ENCODE data around the gene TMCO5A.

TMCO5A gene

DNA sequence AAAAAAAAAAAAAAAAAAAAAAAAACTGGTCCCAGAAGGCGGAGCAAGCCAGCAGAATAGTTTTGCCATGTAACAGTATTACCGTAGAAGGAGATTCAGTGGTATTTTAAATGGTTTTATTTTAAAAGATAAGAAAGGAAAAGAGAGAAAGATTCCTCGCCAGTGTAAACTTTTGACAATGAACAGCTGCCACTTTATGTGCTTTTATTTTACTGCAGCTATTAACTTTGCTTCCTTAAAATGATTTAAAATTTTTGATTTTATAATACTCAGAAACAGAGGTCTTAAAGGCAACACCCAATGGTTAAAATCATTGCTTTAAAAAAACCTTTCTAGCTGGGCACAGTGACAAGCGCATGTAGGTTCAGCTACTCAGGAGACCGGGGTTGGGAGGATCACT is 46.8 kb downstream of the TMCO5A start:
- Histone ChIP-seq H3K4me3 (ENCODE audit: low read length, poor library complexity, severe bottlenecking) (no peak overlapping the region), H3K9ac (ENCODE audit: low read depth, low read length, poor library complexity, severe bottlenecking) (no peak overlapping the region), H3K9me2 (replicated peaks; ENCODE audit: low read depth, low read length) (no peaks in the 10 kb centered on the region), H4K20me1 (ENCODE audit: insufficient read depth, low read length, poor library complexity, severe bottlenecking) (no peaks in the 10 kb centered on the region), H3K36me3 (ENCODE audit: insufficient read depth, low read length) (no peaks in the 10 kb centered on the region), H2AFZ (ENCODE audit: low read length) (no peak overlapping the region), H3K4me1 (ENCODE audit: insufficient read depth, low read length, poor library complexity, severe bottlenecking) (no peaks in the 10 kb centered on the region), H3K4me2 (ENCODE audit: low read depth, low read length, poor library complexity, severe bottlenecking) (no peak overlapping the region), H3K79me2 (ENCODE audit: insufficient read depth, low read length) (no peaks in the 10 kb centered on the region), H3K27me3 (ENCODE audit: insufficient read depth, low read length, poor library complexity, severe bottlenecking) (no peaks in the 10 kb centered on the region), H3K9me3 (ENCODE audit: insufficient read depth, low read depth, low read length) (no peaks in the 10 kb centered on the region), H3F3A (ENCODE audit: low read depth) (no peaks in the 10 kb centered on the region)
- TF ChIP-seq, protein P1, sequence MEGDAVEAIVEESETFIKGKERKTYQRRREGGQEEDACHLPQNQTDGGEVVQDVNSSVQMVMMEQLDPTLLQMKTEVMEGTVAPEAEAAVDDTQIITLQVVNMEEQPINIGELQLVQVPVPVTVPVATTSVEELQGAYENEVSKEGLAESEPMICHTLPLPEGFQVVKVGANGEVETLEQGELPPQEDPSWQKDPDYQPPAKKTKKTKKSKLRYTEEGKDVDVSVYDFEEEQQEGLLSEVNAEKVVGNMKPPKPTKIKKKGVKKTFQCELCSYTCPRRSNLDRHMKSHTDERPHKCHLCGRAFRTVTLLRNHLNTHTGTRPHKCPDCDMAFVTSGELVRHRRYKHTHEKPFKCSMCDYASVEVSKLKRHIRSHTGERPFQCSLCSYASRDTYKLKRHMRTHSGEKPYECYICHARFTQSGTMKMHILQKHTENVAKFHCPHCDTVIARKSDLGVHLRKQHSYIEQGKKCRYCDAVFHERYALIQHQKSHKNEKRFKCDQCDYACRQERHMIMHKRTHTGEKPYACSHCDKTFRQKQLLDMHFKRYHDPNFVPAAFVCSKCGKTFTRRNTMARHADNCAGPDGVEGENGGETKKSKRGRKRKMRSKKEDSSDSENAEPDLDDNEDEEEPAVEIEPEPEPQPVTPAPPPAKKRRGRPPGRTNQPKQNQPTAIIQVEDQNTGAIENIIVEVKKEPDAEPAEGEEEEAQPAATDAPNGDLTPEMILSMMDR (conservative IDR thresholded peaks at IDR 0.05; ENCODE audit: low read length): no peak
- TF ChIP-seq EZH2phosphoT487 (IDR thresholded peaks at IDR 0.05; ENCODE audit: borderline replicate concordance): no peak

DNA sequence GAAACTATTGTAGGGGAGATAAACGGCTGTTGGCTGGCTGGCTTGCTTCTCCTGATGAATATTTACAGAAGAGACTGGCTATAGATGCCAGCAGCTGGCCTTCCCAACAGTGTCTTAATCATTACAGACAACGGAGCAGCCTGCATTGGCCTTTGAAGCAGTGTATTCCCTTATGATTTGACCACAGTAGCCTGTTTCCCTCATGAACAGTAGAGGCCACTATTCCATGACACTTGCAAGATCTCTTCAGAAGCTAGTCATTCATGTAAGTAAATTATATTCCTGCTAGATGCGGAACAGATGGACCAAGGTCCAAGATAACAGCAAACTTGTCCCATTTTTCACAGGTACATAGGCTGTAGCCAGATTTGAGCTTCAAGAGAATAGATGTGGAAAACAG is 47.3 kb downstream of the TMCO5A start:
- Histone ChIP-seq H3K4me2 (ENCODE audit: low read depth, low read length, poor library complexity, severe bottlenecking) (no peak overlapping the region), H4K20me1 (ENCODE audit: insufficient read depth, low read length, poor library complexity, severe bottlenecking) (no peaks in the 10 kb centered on the region), H3K4me1 (ENCODE audit: insufficient read depth, low read length, poor library complexity, severe bottlenecking) (no peaks in the 10 kb centered on the region), H3F3A (ENCODE audit: low read depth) (no peaks in the 10 kb centered on the region), H3K27me3 (ENCODE audit: insufficient read depth, low read length, poor library complexity, severe bottlenecking) (no peaks in the 10 kb centered on the region), H3K4me3 (ENCODE audit: low read length, poor library complexity, severe bottlenecking) (no peak overlapping the region), H3K9me2 (replicated peaks; ENCODE audit: low read depth, low read length) (no peaks in the 10 kb centered on the region), H2AFZ (ENCODE audit: low read length) (no peak overlapping the region), H3K36me3 (ENCODE audit: insufficient read depth, low read length) (no peaks in the 10 kb centered on the region), H3K79me2 (ENCODE audit: insufficient read depth, low read length) (no peaks in the 10 kb centered on the region), H3K9ac (ENCODE audit: low read depth, low read length, poor library complexity, severe bottlenecking) (no peak overlapping the region), H3K9me3 (ENCODE audit: insufficient read depth, low read depth, low read length) (no peaks in the 10 kb centered on the region)
- TF ChIP-seq, protein P1 (conservative IDR thresholded peaks at IDR 0.05; ENCODE audit: low read length): peak; percentile 57
- no peak for TF ChIP-seq EZH2phosphoT487 (IDR thresholded peaks at IDR 0.05; ENCODE audit: borderline replicate concordance)

DNA sequence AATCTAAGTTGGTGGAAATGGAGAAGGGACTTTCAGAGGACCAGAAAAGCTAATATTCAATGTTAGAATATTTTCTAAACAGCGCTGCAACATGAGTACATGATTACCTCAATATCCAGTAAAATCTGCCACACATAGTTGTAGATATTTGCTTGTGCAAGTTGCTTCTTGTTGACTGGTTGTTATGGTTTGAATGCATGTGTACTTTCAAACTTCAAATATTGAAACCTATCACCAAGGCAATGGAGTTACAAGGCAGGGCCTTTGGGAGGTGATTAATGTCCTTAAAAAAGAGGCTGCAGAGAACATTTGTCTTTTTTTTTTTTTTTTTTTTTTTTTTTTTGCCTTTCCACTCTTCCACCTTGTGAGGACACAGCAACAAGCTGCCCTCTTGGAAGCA is 49.9 kb downstream of the TMCO5A start:
- Histone ChIP-seq H3K27me3 (ENCODE audit: insufficient read depth, low read length, poor library complexity, severe bottlenecking) (no peaks in the 10 kb centered on the region), H3K4me1 (ENCODE audit: insufficient read depth, low read length, poor library complexity, severe bottlenecking) (no peaks in the 10 kb centered on the region), H3F3A (ENCODE audit: low read depth) (no peaks in the 10 kb centered on the region), H2AFZ (ENCODE audit: low read length) (no peak overlapping the region), H3K4me3 (ENCODE audit: low read length, poor library complexity, severe bottlenecking) (no peak overlapping the region), H4K20me1 (ENCODE audit: insufficient read depth, low read length, poor library complexity, severe bottlenecking) (no peaks in the 10 kb centered on the region), H3K79me2 (ENCODE audit: insufficient read depth, low read length) (no peaks in the 10 kb centered on the region), H3K9me3 (ENCODE audit: insufficient read depth, low read depth, low read length) (peaks cover 5% of the 10 kb centered on the region; the same call in 1 of the 2 replicates), H3K36me3 (ENCODE audit: insufficient read depth, low read length) (no peaks in the 10 kb centered on the region), H3K4me2 (ENCODE audit: low read depth, low read length, poor library complexity, severe bottlenecking) (no peak overlapping the region), H3K9me2 (replicated peaks; ENCODE audit: low read depth, low read length) (no peaks in the 10 kb centered on the region), H3K9ac (ENCODE audit: low read depth, low read length, poor library complexity, severe bottlenecking) (no peak overlapping the region)
- TF ChIP-seq EZH2phosphoT487 (IDR thresholded peaks at IDR 0.05; ENCODE audit: borderline replicate concordance): no peak
- TF ChIP-seq, protein P1 (conservative IDR thresholded peaks at IDR 0.05; ENCODE audit: low read length): no peak
